RPMI8226 (cell line): ENCODE measurements around the gene PRDM15.

Source experiments
- DNase-seq: peaks from one replicate; pipeline ENCODE4 v3.0.0-alpha.2; 2015

The PRDM15 gene

GRCh38 chr21:41859297-41859980, 19.7 kb downstream of the PRDM15 start:
- DNase-seq, result no peak

DNA sequence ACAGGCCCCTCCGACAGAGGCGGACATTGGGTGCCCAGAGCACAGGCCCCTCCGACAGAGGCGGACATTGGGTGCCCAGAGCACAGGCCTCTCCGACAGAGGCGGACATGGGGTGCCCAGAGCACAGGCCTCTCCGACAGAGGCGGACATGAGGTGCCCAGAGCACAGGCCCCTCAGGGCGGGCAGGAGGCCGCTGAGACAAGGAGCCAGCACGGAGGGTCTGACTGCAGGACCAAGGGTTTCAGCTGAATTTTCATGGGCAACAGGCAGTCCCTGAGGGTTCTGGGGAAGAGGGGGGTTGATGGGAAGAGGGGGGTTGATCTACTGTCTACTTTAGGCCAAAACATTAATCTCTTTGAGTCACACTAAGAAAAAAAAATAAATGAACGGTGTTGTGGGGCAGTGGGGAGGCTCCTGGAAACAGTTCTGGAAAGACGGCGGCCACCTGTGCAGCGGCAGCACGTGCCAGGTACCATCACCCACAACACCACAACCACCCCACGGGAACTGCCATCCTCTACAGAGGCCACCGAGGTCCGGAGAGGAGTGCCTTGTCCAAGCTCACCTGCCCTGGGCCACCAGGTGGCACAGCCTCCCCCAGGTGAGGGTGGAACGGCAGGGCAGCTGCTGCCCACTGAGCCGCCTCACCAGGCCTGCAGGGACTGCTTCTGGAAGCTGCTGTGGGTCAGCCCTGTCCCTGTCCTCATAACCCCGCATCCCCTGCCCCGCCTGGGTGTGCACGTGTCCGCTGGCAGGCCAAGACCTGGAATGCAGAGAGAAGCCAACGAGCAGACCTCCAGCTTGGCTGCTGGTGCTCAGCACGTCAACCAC, 20.5 kb downstream of the PRDM15 start:
- DNase-seq, result no peak

DNA sequence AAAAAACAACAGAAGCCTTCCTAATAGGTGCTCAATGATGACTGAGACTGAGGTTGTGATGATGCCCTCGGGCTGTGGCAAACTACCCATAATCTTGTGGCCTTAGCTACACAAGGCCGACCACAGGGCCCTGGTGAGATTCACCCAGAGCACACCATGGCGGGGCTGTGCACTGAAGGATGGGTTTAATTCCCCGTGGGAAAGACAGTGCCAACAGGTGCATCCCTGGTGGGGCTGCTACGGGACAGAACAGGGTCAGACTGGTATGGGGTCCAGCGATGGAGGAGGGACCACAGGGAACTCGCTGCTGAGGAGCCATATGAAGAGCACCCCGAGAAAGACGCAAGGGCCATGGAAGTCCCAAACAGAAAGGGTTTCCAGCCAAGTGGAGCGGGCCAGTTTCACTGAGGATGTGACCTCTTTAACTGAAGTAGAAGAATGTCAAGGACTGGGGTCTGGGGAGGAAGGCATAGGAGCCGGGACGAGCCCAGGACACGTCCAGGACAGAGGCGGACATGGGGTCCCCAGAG, 21.3 kb downstream of the PRDM15 start:
- DNase-seq, result no peak

DNA sequence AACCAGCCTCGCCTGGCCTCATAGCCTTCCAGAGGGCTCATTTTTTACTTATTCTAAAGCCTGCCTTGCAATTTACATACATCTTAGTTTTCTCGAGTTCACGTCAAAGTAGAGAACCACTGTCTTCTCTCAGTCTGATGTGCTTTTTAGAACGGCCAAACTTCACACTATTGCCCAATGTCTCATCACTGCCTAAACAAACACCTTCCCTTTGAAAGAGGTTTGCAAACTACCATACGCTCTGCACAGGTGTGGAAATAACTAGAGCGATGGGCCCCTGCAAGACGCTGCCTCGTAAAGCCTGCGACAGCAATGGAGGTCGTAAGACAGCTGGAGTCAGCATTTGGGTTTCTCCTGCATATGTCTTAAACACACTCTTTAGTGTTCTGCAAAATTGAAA, 22.6 kb downstream of the PRDM15 start:
- no peak for DNase-seq

DNA sequence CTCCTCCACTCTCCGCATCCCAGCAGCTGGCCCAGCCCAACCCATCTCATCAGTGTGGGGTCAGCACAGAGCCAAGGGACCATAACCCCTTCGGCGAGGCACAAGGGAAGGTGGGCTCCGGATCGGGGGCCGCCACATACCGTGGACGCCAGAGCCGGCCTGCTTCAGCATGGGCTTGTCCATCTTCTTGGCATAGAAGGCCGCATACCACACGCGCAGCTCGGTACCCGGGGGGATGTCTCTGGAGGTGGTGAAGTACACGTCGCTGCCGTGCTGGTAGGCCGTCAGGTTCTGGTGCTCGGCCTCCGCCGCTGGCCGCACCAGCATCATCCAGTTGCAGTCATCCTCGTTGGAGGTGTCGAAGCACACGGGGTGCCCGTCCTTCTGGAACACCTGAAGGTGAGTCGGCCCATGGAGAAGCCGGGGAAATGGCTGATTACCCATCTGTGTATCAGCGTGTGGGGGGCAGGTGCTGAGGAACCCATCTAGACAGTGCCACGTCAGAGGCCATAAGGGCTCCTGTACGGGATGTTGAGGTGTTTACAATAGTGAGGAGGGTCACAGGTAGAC, 24.6 kb downstream of the PRDM15 start:
- DNase-seq, result no peak

DNA sequence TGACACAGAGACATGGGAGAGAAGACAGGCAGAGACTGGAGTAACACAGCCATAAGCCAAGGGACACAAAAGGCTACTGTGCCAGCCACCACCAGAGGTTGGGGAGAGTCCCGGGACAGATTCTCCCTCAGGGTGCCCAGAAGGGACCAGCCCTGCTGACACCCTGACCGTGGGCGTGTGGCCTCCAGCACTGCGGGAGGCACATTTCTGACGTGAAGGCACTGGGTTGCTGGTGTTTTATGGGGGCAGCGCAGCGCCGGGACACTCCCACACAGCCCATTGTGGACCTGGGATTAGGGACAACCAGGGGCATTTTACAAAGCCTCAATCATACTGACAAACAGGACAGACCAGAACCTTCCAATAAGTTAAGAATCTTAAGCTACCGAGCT, 26.2 kb downstream of the PRDM15 start:
- DNase-seq, result no peak

DNA sequence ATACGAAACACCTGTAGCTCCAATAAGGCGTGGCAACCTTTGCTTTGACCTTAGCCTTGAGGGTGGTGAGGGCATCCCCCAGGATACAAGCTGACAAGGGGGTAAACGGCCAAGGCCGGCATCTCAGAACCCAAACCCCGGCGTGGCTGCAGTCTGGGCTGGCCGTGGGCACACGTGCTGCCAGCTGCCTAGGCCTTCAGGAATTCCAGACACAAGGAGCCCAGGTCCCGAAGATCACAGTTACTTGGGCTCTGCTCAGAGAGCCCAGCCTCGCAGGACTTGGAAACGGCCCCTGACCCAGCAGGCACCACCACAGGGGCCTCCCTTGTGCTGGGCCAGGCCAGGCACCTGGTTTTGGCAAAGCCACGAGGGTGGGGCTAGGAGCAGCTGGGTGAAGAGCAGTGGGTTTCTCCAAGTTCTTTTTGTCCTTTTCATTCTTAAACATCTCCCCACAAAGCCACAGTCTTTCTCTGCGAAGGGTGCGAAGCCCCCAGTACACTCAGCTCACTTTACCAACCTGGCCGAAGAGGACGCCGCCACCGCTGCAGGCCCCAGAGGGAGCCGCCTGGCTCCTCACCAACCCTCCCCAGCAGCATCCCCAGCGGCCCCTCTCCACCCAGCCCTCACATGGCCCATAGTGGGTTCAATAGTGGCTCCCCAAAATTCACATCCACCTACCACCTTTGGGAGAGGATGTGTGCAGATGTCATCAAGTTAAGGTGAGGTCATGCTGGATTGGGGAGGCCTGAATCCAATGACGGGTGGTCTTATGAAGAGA, 26.8 kb downstream of the PRDM15 start:
- DNase-seq, result no peak

DNA sequence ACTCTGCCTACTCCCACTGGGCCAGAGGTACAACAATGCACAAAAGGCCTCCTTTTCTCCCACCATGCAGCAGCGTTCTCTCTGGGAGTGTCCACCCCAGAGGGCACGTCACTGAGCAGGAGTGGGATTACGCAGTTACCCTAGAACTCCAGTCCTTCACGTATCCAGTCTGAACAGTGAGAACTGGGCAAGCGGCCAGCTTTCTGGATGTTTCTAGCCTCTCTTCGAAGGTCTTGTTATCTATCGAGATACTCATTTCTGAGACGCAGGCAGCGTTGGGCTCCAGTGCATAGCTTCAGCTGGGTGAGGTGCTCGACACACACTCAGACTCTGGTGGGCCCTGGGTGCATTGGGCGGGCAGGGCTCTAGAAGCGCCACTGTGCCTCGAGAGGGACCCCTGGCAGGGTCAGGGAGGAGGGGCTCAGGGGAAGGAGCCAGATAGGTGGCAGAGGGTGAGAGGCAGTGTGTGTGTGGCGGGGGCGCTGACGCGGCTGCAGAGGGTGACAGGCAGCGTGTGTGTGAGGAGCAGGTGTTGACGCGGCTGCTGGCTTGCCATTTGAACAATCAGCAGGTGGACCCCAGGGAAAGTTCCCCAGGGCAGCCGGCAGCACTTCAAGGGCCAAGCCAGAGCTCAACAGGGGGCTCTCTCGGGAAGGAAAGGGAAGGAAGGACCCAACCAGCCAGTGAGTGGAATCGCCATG, 27.9 kb downstream of the PRDM15 start:
- no peak for DNase-seq

GRCh38 chr21:41850085-41850484, 29.1 kb downstream of the PRDM15 start:
- no peak for DNase-seq

- no peak for DNase-seq
Measured at GRCh38 chr21:41848958-41849580, 30.1 kb downstream of the PRDM15 start.

DNA sequence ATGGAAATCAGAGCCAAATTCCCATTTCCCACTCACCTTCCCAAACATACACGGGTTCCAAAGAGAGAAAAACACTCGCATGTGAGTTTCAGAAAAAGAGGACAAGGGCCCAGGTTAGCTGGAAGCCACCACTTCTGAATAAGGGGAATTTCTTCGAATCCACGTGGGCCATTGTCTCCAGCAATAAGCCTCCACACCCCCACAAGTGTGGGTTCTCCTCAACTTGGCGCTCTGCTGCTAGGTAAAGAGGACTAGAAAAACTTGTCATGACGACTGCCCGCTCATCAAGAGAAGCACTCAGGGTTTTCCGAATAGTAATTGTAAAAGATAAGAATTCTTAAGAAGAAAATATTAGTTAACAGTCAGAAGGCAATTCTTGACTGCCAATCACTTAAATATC, 30.6 kb downstream of the PRDM15 start:
- no peak for DNase-seq

GRCh38 chr21:41847066-41847804, 31.9 kb downstream of the PRDM15 start:
- peak; percentile 18 for DNase-seq

DNA sequence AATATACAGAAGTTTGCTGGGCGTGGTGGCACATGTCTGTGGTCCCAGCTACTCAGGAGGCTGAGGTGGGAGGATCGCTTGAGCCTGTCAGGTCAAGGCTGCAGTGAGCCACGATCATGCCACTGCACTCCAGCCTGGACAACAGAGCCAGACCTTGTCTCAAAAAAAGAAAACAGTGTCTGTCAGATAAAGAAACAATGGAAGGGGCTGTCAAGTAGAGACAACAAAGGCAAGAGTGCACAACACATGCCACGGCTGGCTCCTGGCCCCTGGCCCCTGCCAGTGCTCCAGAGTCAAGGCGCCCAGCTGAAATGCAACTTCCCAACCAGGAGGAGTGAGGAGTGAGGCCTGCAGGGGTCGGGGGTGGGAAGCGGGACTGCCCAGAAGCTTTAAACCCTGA, 32.6 kb downstream of the PRDM15 start:
- no peak for DNase-seq

GRCh38 chr21:41846033-41846317, 33.2 kb downstream of the PRDM15 start:
- no peak for DNase-seq

DNA sequence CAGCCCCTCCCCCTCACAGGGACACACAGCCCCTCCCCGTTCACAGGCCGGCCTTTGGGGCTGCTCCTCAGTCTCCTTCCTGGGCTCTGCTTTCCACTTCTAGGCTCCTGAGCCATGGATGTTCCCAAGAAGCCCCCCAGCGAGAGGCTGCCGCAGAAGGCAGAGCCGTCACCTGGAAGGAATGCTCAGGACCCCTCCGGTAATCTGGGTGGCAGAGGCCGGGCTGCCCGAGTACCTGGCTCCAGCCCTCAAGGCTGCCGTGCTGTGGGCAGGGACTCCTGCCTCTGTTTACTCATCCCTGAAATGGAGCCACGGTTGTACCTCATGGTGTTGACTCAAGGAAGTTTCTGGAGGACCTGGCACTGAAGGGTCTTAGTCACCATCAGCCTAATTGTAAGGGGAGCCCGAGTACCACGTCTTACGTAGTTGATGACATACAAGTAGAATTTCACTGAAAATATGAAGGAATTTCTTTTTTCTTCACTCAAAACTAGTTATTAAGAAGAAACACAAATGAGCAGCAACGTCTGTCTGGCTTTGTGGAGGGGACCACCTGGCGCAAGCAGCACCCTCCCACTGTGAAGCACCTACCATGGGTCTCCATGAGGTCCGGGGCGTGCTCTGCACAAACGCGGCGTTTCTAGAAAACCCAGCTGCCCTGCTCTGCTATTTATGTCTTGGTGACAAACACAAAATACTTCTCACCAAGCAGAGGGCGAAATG, 33.7 kb downstream of the PRDM15 start:
- no peak for DNase-seq

- DNase-seq, result no peak
Measured at GRCh38 chr21:41843584-41843983, 35.6 kb downstream of the PRDM15 start.

DNA sequence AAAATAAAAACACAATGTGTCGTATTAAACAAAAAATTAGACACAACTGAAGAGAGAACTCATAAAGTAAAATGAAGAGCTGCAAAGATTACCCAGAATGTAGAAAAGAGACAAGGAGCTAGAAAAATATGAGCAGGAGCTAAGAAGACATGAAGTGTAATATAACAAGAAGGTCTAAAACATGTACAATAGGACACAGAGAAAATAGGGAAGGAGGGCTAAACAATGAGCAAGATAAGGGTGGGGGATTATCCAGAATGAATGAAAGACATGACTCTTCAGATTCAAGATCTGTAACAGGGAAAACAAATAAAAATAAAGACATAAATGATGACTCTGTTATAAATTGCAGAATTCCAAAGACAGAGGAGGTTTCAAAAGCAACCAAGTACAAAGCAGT, 38.3 kb downstream of the PRDM15 start:
- no peak for DNase-seq

DNA sequence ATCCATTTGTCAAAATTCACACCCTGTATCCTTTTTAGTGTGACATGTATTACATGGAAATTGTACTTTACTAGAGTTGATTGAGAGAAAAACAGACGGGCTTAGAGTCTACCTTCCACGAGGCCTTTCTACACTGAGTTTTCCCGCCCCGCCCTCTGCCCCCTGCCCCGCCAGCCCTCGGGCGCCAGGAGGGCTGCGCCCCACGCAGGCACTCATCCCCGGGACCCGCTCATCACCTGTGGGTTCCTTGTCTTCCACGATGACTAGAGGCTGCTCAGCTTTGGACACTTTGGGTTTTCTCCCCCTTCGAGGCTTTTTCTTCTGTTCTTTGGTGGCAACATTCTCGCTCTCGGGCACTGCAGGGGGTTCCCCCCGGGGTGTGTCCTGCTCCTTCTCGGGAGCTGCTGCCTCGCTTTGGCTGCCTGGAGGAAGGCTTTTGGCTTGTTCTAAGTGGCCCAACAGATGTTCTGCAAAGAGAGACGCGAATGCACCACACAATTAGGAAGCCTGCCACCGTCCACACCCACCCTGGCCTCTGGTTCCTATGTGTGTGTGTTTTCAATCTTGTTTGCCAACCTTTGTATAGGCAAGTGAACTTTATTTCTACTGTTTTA, 39.6 kb downstream of the PRDM15 start:
- no peak for DNase-seq

DNA sequence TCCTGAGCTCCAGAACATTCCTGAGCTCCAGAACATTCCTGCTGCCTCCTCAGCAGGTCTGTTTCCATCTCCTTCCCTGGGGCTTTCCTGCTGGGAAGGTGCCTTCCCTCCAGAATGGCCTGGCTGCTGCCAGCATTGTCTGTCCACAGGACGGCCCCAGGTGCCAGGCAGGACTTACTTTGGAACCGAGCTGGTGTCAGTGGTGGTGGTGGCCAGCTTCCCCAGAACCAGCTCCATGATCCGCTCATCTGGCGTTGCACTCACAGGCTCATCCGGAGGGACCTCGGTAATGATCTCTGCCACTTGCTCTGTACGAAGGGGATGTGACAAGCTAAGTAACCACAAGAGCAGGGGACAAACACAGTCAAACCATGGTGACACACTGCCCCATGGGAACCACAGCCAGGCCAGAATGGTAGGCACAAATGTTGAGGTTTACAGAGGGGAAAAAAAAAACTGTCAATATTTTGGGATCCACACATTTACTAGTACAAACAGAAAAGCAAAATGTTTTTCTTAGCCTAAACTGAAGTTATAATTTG, 41.3 kb downstream of the PRDM15 start:
- DNase-seq, result no peak
